HepG2 (cell line): ENCODE data around the gene SLC7A10. TPM values are rescaled to one million over a fixed set of nuclear protein-coding genes. Genes with fewer than 3 reads are reported as not detected.

Experiments used
- ATAC-seq: fragments of 200-7000 bp; cut with Tn5 transposase; 3 replicates; pipeline ENCODE4 v1.9.1; 2020; ENCODE audit warnings: mild to moderate bottlenecking, moderate library complexity
- BruUV-seq: library from RNA; stranded (reverse); fragments of 400-500 nt; replicated peaks from 2 replicates; lab custom pipeline; 2021; lab: Mats Ljungman, UMichigan
- CTCF ChIA-PET: fragments of 300-600 bp; formaldehyde crosslinking; extraction: SDS; loops from one replicate; lab custom pipeline; 2021; ENCODE audit warnings: low total read pairs, inconsistent platforms, low intra/inter-chr PET ratio; lab: Yijun Ruan, JAX
- POLR2A ChIA-PET: fragments of 350-600 bp; sonication (Branson Sonifier 250); formaldehyde crosslinking; loops from one replicate; lab custom pipeline; 2020; ENCODE audit warnings: antibody characterized with exemption, inconsistent platforms; lab: Yijun Ruan, JAX
- DNase-seq: peaks from one replicate; pipeline ENCODE4 v3.0.0-alpha.2; 2015; ENCODE audit warnings: low spot score
- FAIRE-seq: peaks from 3 replicates; lab custom pipeline; 2011; peaks lifted over from hg19 to GRCh38; lab: Jason Lieb, UNC
- H2AFZ ChIP-seq: one replicate; pipeline ENCODE4 v1.6.1; 2011; ENCODE audit warnings: low read length, inconsistent platforms
- H3K27ac ChIP-seq: fragments of 300-600 bp; 3 replicates; pipeline ENCODE4 v1.8.0; 2011; ENCODE audit warnings: mixed run types, mild to moderate bottlenecking, mixed read lengths, low read length, inconsistent platforms; ENCODE audit not compliant: insufficient read depth; ENCODE audit errors: extremely low read length
- H3K27me3 ChIP-seq, 2 experiments: fragments of 200-600 bp in 1 of 2; 2 replicates in 1 of 2; 3 replicates in 1 of 2; pipeline versions ENCODE4 v1.6.0 to v1.8.0; 2011; ENCODE audit warnings: low read length in 2 of 2, mild to moderate bottlenecking in 2 of 2, moderate library complexity in 2 of 2, inconsistent platforms in 1 of 2; ENCODE audit not compliant: insufficient read depth in 2 of 2, control insufficient read depth in 1 of 2
- H3K36me3 ChIP-seq, 2 experiments: fragments of 200-600 bp in 1 of 2; replicated peaks in 1 of 2; 2 replicates in 1 of 2; 3 replicates in 1 of 2; pipeline versions ENCODE4 v1.5.1 to v1.8.0; 2011; ENCODE audit warnings: low read length in 2 of 2, inconsistent platforms in 1 of 2; ENCODE audit not compliant: insufficient read depth in 2 of 2, control insufficient read depth in 1 of 2
- H3K4me1 ChIP-seq: 2 replicates; pipeline ENCODE4 v1.5.1; 2012; ENCODE audit warnings: low read length, inconsistent platforms; ENCODE audit not compliant: insufficient read depth
- H3K4me2 ChIP-seq: 2 replicates; pipeline ENCODE4 v1.6.0; 2011; ENCODE audit warnings: low read depth, low read length, inconsistent platforms
- H3K4me3 ChIP-seq, 3 experiments: fragments of 200-600 bp in 1 of 3; sonication (generic), shearing (Covaris generic) in 1 of 3; replicated peaks in 1 of 3; 2 replicates each; pipeline ENCODE4 v1.5.1; 2011 to 2016; ENCODE audit warnings: low read length in 3 of 3, inconsistent platforms in 2 of 3, low read depth in 2 of 3, mild to moderate bottlenecking in 2 of 3, control low read depth in 1 of 3, mixed read lengths in 1 of 3; ENCODE audit not compliant: insufficient read depth in 1 of 3
- H3K79me2 ChIP-seq: one replicate; pipeline ENCODE4 v1.6.1; 2011; ENCODE audit warnings: low read length, inconsistent platforms; ENCODE audit not compliant: insufficient read depth
- H3K9ac ChIP-seq: 2 replicates; pipeline ENCODE4 v1.6.0; 2011; ENCODE audit warnings: mild to moderate bottlenecking, low read depth, low read length, inconsistent platforms; ENCODE audit not compliant: insufficient read depth
- H3K9me3 ChIP-seq: 2 replicates; pipeline ENCODE4 v1.5.1; 2012; ENCODE audit warnings: mild to moderate bottlenecking, low read length
- H4K20me1 ChIP-seq: 2 replicates; pipeline ENCODE4 v1.6.0; 2011; ENCODE audit warnings: inconsistent platforms, mild to moderate bottlenecking, low read length, moderate library complexity; ENCODE audit not compliant: insufficient read depth
- CHCHD3 ChIP-seq: sonication (generic); formaldehyde crosslinking; IDR thresholded peaks from 2 replicates; pipeline ENCODE4 v1.8.0; 2022; ENCODE audit warnings: mild to moderate bottlenecking, missing genetic modification reagents, moderate library complexity
- REST ChIP-seq, 2 experiments: IDR thresholded peaks; 2 replicates each; pipeline ENCODE4 v1.6.1; 2011 to 2012; ENCODE audit warnings: low read length in 2 of 2, borderline replicate concordance in 1 of 2, low read depth in 1 of 2, mild to moderate bottlenecking in 1 of 2, moderate library complexity in 1 of 2
- ZC3H13 ChIP-seq: sonication (generic); formaldehyde crosslinking; IDR thresholded peaks from 2 replicates; pipeline ENCODE4 v1.8.1; 2023; ENCODE audit warnings: mild to moderate bottlenecking, missing genetic modification reagents, moderate library complexity
- WGBS: methylation state at CpG from one replicate; pipeline ENCODE4 v1.1.6; 2017; ENCODE audit warnings: low lambda C conversion rate; 5-methylcytosine and 5-hydroxymethylcytosine counted together
- in situ Hi-C: cut with HindIII; loops from 2 replicates; pipeline ENCODE4 v1.10.0; 2017; ENCODE audit warnings: low pct_unique_long_range_greater_than_20kb; ENCODE audit not compliant: extremely low pct_ligation_motif_present
- intact Hi-C: fragments of 100-400 bp; cut with micrococcal nuclease; formaldehyde crosslinking; loops from one replicate; pipeline ENCODE4 v1.10.0; 2022; ENCODE audit not compliant: unreplicated experiment
- polyA plus RNA-seq, 8 experiments: library from polyadenylated mRNA; depleted of rRNA in 3 of 8; stranded (reverse) in 7 of 8; unstranded in 1 of 8; fragments of >200 nt; fragmentation: Illumina TruSeq in 4 of 8; extraction: Trizol in 4 of 8; gene quantifications; 2 replicates each; pipeline versions ENCODE4 v1.2.1 to v1.2.3, GENCODE V29; 2011 to 2016; ENCODE audit warnings: low read depth in 4 of 8, missing spikeins in 1 of 8, mixed read lengths in 1 of 8; ENCODE audit not compliant: insufficient read depth in 1 of 8
- total RNA-seq, 5 experiments: library from RNA; depleted of rRNA; stranded (reverse); fragments of >200 nt; fragmentation: Illumina TruSeq; extraction: Trizol; gene quantifications; 2 replicates each; pipeline ENCODE4 v1.2.3, GENCODE V29; 2016; ENCODE audit warnings: low read depth in 1 of 5

SLC7A10 gene
- total and polyA plus RNA-seq, 2 of the 13 experiments (the other 11 are each of a cell fraction or from before 2014, with no cell fraction given), result 1.1 to 2.2 TPM

- 0 out of 4 replicates have a peak, but pooled peaks of 1 of the 2 experiments have one; percentile 6 for TF ChIP-seq REST (IDR thresholded peaks at IDR 0.05; ENCODE audit: borderline replicate concordance in 1 of 2, low read depth in 1 of 2, low read length in 2 of 2)
Observed at GRCh38 chr19:33175886-33176669, 49.6 kb downstream of the SLC7A10 start (continued).

- H3K9me3 ChIP-seq, result no peaks in the 10 kb centered on the region
- TF ChIP-seq CHCHD3 (CRISPR knock-in tag), result no peak
- peak; percentile 16; the same call in 1 of the 2 replicates for TF ChIP-seq ZC3H13 (CRISPR knock-in tag)
- peak overlapping the region; percentile 98; the same call in 1 of the 2 replicates for H3K9ac ChIP-seq
- H3K27me3 ChIP-seq, result no peaks in the 10 kb centered on the region; a peak in 1 of 5 replicates
- BruUV-seq, result no TSS peak
- 98% methylated on average over 10 of the region's 10 CpGs for WGBS
- no peak overlapping the region for H2AFZ ChIP-seq
- FAIRE-seq (no peak), ATAC-seq (no peak), DNase-seq (no peak)
- H3K4me3 ChIP-seq, result peak overlapping the region in 2 of 3 experiments; percentile 86 to 97; a peak in 2 of 6 replicates
- peaks cover 7% of the 10 kb centered on the region for H3K79me2 ChIP-seq
- intact Hi-C loops (no loop called here), in situ Hi-C loops (loop anchor here (5.0 kb wide), 1 partner anchor 33 kb away; no protein-coding TSS in a partner anchor)
- H3K27ac ChIP-seq, result no peak overlapping the region
- H3K4me1 ChIP-seq, result peaks cover 65% of the 10 kb centered on the region
- H3K36me3 ChIP-seq, result no peaks in the 10 kb centered on the region
- H3K4me2 ChIP-seq, result peak overlapping the region; percentile 92
- CTCF ChIA-PET, result no interaction called here
- POLR2A ChIA-PET, result interaction anchor here (1.5 to 2.8 kb wide), 6 partner anchors 14 to 134 kb away, joined by 8 to 46 read pairs (median 12); no protein-coding TSS in a partner anchor
- no peaks in the 10 kb centered on the region for H4K20me1 ChIP-seq
Observed at GRCh38 chr19:33175156-33175782, 50.4 kb downstream of the SLC7A10 start.
